Right lobe of liver (tissue), 6 donors: ENCODE data around the gene PHF20. TPM values are rescaled to one million over a fixed set of nuclear protein-coding genes. Genes with fewer than 3 reads are reported as not detected.
A peak's percentile ranks its signal among the peaks of the same experiment; 100 is the strongest.
"Not testable (repeated sequence)": the region's sequence is repeated elsewhere in the genome, so short reads cannot be mapped to it uniquely, and the experiment has no call there.

Source experiments
- ATAC-seq, 4 donors: fragments of 200-7000 bp; cut with Tn5 transposase; one replicate each; pipeline ENCODE4 v1.9.1; 2020; ENCODE audit warnings: mild to moderate bottlenecking in 4 of 4, moderate library complexity in 4 of 4
- DNase-seq, 3 donors: peaks; one replicate each; pipeline ENCODE4 v3.0.0-alpha.2; 2020
- H3K27ac ChIP-seq, 3 donors: fragments of 200-600 bp; one replicate each; pipeline ENCODE4 v1.8.0; 2022
- H3K27me3 ChIP-seq, 2 donors: fragments of 200-600 bp; one replicate each; pipeline ENCODE4 v1.8.0; 2022
- H3K36me3 ChIP-seq, 4 donors: fragments of 200-600 bp; sonication (generic) in 1 of 4; one replicate each; pipeline versions ENCODE4 v1.5.1 to v1.8.0; 2017 to 2022; ENCODE audit warnings: control low read depth in 1 of 4
- H3K4me1 ChIP-seq, 4 donors: fragments of 200-600 bp; sonication (generic) in 1 of 4; one replicate each; pipeline versions ENCODE4 v1.5.1 to v1.8.0; 2017 to 2022; ENCODE audit warnings: control low read depth in 1 of 4
- H3K4me3 ChIP-seq, 3 donors: fragments of 200-600 bp; one replicate each; pipeline ENCODE4 v1.8.0; 2022
- H3K9me3 ChIP-seq, 4 donors: fragments of 200-600 bp; sonication (generic) in 1 of 4; one replicate each; pipeline versions ENCODE4 v1.5.1 to v1.8.0; 2017 to 2022; ENCODE audit warnings: control low read depth in 1 of 4
- POLR2A ChIP-seq: fragments of 450-650 bp; IDR thresholded peaks from one replicate; pipeline ENCODE4 v1.6.1; 2017; ENCODE audit warnings: antibody characterized with exemption, mild to moderate bottlenecking
- WGBS: methylation state at CpG from one replicate; pipeline ENCODE4 v1.1.6; 2018; ENCODE audit warnings: low coverage, low lambda C conversion rate; ENCODE audit not compliant: insufficient coverage; ENCODE audit errors: missing lambda C conversion rate; 5-methylcytosine and 5-hydroxymethylcytosine counted together
- intact Hi-C, 2 donors: fragments of 100-400 bp; cut with DNase I; formaldehyde crosslinking; loops; one replicate each; pipeline versions ENCODE4 v1.11.2 to v1.14.1; 2022
- total RNA-seq, 6 experiments: library from RNA; depleted of rRNA in 2 of 6; stranded (reverse); fragments of >200 nt in 2 of 6; fragmentation: NEBNext Ultra II Directional in 3 of 6; extraction: Animal tissue kit (Norgen Biotek cat#: 25700) in 3 of 6; gene quantifications; one replicate each; pipeline versions ENCODE4 v1.1.0 to v1.2.4, GENCODE V29; 2016 to 2023
- TF ChIP-seq, protein P1 (sequence below), 4 donors: fragments of 200-600 bp in 3 of 4; fragments of 450-650 bp in 1 of 4; IDR thresholded peaks; one replicate each; pipeline versions ENCODE4 v1.5.1 to v1.8.0; 2016 to 2022; ENCODE audit warnings: antibody characterized with exemption in 4 of 4, mild to moderate bottlenecking in 2 of 4
- donor health status: DM: no; HTN: yes; CAD: no.
- donor health status: DM: no; HTN: no; CAD: no.
- donor health status: DM: no; HTN: no; CAD: no.
- donor health status: DM: no; HTN: yes; CAD: no.
- donor health status: DM: no; HTN: yes; CAD: no.

PHF20 gene
- total RNA-seq, 6 experiments from 2014 or later: 9.3 to 16.7 (median 14.5) TPM

DNA sequence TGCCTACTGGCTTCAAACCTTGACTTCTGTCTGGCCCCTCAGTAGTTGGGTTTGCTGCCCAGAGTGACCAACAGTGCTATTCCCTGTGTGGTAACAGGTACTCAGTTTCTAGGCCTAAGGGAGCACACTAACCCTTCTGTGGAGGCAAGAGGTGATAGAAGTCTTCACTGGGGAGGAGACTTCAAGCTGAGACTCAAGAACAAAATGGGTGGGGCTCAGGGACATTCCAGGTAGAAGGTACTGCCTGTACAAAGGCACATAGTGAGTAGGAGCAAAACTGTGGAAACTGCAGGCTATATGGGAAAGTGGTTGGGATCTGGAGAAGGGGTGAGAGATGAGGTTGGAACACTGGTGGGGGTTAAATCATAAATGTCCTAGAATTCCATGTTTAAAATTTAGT, 184.8 kb downstream of the PHF20 start:
- Histone ChIP-seq H3K27me3 (no peaks in the 10 kb centered on the region), H3K36me3 (no peaks in the 10 kb centered on the region), H3K9me3 (no peaks in the 10 kb centered on the region), H3K4me3 (no peak overlapping the region), H3K4me1 (peaks cover 0 to 21% (median 2%) of the 10 kb centered on the region in 4 donors), H3K27ac (no peak overlapping the region)
- no peak for ATAC-seq
- intact Hi-C loops: no loop called here
- TF ChIP-seq POLR2A: no peak
- TF ChIP-seq, protein P1, sequence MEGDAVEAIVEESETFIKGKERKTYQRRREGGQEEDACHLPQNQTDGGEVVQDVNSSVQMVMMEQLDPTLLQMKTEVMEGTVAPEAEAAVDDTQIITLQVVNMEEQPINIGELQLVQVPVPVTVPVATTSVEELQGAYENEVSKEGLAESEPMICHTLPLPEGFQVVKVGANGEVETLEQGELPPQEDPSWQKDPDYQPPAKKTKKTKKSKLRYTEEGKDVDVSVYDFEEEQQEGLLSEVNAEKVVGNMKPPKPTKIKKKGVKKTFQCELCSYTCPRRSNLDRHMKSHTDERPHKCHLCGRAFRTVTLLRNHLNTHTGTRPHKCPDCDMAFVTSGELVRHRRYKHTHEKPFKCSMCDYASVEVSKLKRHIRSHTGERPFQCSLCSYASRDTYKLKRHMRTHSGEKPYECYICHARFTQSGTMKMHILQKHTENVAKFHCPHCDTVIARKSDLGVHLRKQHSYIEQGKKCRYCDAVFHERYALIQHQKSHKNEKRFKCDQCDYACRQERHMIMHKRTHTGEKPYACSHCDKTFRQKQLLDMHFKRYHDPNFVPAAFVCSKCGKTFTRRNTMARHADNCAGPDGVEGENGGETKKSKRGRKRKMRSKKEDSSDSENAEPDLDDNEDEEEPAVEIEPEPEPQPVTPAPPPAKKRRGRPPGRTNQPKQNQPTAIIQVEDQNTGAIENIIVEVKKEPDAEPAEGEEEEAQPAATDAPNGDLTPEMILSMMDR (IDR thresholded peaks at IDR 0.05): no peak
- no peak for DNase-seq

DNA sequence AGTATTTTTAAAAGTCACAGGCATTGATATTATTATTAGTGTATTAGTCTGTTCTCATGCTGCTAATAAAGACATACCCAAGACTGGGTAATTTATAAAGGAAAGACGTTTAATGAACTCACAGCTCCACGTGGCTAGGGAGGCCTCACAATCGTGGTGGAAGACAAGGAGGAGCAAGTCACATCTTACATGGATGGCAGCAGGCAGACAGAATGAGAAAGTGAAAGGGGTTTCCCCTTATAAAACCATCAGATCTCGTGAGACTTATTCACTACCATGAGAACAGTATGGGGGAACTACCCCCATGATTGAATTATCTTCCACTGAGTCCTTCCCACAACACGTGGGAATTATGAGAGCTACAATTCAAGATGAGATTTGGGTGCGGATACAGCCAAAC, 187.5 kb downstream of the PHF20 start:
- WGBS: 74% methylated on average over 6 of the region's 6 CpGs
- H3K4me3 ChIP-seq, ATAC-seq, H3K9me3 ChIP-seq, H3K27me3 ChIP-seq, intact Hi-C loops, H3K36me3 ChIP-seq, H3K27ac ChIP-seq, DNase-seq, H3K4me1 ChIP-seq: not testable (repeated sequence)

DNA sequence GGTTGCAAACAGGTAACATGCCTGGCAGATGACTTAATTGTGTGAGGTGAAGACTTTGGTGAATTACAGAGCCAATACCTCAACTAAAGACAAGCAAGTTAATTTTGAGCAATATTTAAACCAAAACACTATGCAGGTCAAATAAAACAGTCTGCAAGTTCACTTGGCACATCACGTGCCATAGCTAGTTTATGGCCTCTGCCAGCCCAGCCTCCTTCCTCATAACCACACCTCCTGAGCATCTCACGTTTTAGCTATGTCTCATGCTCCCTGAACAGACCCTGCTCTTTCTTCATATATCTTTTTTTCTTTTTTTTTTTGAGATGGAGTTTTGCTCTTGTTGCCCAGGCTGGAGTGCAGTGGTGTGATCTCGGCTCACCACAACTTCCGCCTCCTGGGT, 192.1 kb downstream of the PHF20 start:
- no peaks in the 10 kb centered on the region for H3K4me1 ChIP-seq
- H3K27me3 ChIP-seq: no peaks in the 10 kb centered on the region
- 92% methylated on average over 4 of the region's 4 CpGs for WGBS
- no peak overlapping the region for H3K27ac ChIP-seq
- intact Hi-C loops: no loop called here
- ATAC-seq: no peak
- DNase-seq: no peak
- H3K9me3 ChIP-seq: no peaks in the 10 kb centered on the region
- no peak overlapping the region for H3K4me3 ChIP-seq
- TF ChIP-seq, protein P1 (IDR thresholded peaks at IDR 0.05): no peak
- no peak for TF ChIP-seq POLR2A
- H3K36me3 ChIP-seq: no peaks in the 10 kb centered on the region

DNA sequence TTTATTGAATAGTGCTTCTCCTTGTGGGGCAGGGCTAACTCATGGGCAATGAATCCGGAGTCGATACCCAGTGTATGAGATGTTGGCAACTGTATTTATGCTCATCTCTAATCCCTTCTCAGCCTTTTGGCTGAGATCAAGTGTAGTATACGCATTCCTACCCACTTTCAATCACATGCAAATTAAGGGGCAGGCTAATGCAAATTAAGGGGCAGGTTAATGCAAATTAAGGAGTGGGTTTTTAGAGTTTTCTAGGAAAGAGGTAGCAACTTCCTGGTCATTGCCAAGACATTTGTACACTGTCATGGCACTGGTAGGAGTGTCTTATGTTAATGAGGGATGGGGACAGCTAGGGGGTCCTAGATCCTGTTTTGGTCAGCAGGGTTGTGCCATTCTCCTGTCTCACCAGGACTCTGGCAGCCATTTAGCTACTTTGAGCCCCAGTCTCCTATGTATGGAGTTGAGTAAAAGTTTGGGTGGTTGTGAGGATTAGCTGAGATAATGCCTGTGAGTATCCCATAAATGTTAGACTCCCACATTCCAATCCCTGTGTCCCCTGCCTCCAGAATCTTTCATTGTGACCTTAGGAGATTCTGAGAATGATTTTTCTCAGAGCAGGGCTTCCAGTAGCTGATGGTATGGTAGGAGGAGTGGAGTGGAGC, 196.3 kb downstream of the PHF20 start, which contains the start of gene CNBD2:
Gene CNBD2 (plus strand): TSS at position 612 of the 662 bp plus-strand sequence. CDS start 173 bp downstream, outside the sequence.
- H3K36me3 ChIP-seq: no peaks in the 10 kb centered on the region
- DNase-seq (no peak), ATAC-seq (no peak)
- no peaks in the 10 kb centered on the region for H3K9me3 ChIP-seq
- no peaks in the 10 kb centered on the region for H3K27me3 ChIP-seq
- no peak for TF ChIP-seq POLR2A
- TF ChIP-seq, protein P1 (IDR thresholded peaks at IDR 0.05): no peak
- WGBS: 96% methylated on average over 3 of the region's 3 CpGs
- no peaks in the 10 kb centered on the region for H3K4me1 ChIP-seq
- intact Hi-C loops: no loop called here
- no peak within 1 kb of the TSS for H3K4me3 ChIP-seq
- H3K27ac ChIP-seq: no peak within 1 kb of the TSS

DNA sequence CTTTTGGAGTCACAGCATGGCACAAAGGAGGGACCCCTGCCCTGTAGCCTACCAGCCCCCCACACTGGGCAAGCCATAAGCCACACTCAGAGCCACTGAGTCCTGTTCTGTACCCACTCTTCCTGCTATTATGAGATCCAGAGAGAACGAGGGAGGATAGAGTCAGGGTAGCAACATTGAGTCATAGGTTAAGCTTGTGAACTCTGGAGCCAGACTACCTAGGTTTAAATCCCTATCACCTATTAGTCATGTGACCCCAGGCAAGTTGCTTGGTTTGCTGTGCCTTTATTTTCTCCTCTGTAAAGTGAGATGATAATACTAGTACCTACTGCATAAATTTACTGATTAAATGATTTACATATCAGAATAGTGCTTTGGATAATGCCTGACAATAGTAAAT, 197.1 kb downstream of the PHF20 start:
- DNase-seq: no peak
- intact Hi-C loops: no loop called here
- Histone ChIP-seq H3K4me3 (no peak overlapping the region), H3K27ac (no peak overlapping the region), H3K36me3 (no peaks in the 10 kb centered on the region), H3K27me3 (no peaks in the 10 kb centered on the region), H3K4me1 (no peaks in the 10 kb centered on the region), H3K9me3 (no peaks in the 10 kb centered on the region)
- ATAC-seq: peak in 1 of 4 donors; percentile 49
- WGBS: 80% methylated on average over 1 of the region's 1 CpG
- TF ChIP-seq, protein P1 (IDR thresholded peaks at IDR 0.05): no peak
- no peak for TF ChIP-seq POLR2A
